NB4 (cell line): Measurements from ENCODE around the gene SCG5.

Source experiments
- POLR2A ChIP-seq: IDR thresholded peaks from 2 replicates; pipeline ENCODE4 v1.6.1; 2011; ENCODE audit warnings: mild to moderate bottlenecking; ENCODE audit not compliant: insufficient read length; ENCODE audit errors: extremely low read depth
- TF ChIP-seq, protein P1 (sequence below): IDR thresholded peaks from one replicate; pipeline ENCODE4 v1.5.1; 2012; ENCODE audit warnings: low read depth, low read length

- TF ChIP-seq, protein P1, sequence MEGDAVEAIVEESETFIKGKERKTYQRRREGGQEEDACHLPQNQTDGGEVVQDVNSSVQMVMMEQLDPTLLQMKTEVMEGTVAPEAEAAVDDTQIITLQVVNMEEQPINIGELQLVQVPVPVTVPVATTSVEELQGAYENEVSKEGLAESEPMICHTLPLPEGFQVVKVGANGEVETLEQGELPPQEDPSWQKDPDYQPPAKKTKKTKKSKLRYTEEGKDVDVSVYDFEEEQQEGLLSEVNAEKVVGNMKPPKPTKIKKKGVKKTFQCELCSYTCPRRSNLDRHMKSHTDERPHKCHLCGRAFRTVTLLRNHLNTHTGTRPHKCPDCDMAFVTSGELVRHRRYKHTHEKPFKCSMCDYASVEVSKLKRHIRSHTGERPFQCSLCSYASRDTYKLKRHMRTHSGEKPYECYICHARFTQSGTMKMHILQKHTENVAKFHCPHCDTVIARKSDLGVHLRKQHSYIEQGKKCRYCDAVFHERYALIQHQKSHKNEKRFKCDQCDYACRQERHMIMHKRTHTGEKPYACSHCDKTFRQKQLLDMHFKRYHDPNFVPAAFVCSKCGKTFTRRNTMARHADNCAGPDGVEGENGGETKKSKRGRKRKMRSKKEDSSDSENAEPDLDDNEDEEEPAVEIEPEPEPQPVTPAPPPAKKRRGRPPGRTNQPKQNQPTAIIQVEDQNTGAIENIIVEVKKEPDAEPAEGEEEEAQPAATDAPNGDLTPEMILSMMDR: no peak
- no peak for TF ChIP-seq POLR2A
Measured at GRCh38 chr15:32733281-32733680, 91.8 kb downstream of the SCG5 start.
